B cell (primary cell): ENCODE results near the gene XPA. TPM values are rescaled to one million over a fixed set of nuclear protein-coding genes. Genes with fewer than 3 reads are reported as not detected.

Source experiments
- ATAC-seq: fragments of 200-7000 bp; cut with Tn5 transposase; one replicate; pipeline ENCODE4 v1.10.0; 2021; ENCODE audit warnings: low read depth, mild to moderate bottlenecking, moderate number of reproducible peaks, moderate library complexity
- CTCF ChIA-PET: fragments of 350-600 bp; sonication (Branson Sonifier 250); formaldehyde crosslinking; loops from one replicate; lab custom pipeline; 2021; ENCODE audit warnings: antibody characterized with exemption, inconsistent platforms; lab: Charles Lee
- POLR2A ChIA-PET: fragments of 350-600 bp; sonication (Branson Sonifier 250); formaldehyde crosslinking; loops from one replicate; lab custom pipeline; 2021; ENCODE audit warnings: antibody characterized with exemption; lab: Charles Lee
- DNase-seq: peaks from one replicate; pipeline ENCODE4 v3.0.0; 2013
- H2AFZ ChIP-seq: 2 replicates; pipeline ENCODE4 v1.6.1; 2012; ENCODE audit warnings: mild to moderate bottlenecking, low read depth, low read length; ENCODE audit not compliant: insufficient read depth, poor library complexity, severe bottlenecking
- H3K27ac ChIP-seq, 2 donors: 1 replicate in 1 of 2; 2 replicates in 1 of 2; pipeline ENCODE4 v1.5.1; 2012 to 2013; ENCODE audit warnings: low read length in 2 of 2, mild to moderate bottlenecking in 2 of 2, moderate library complexity in 1 of 2
- H3K27me3 ChIP-seq, 4 experiments: fragments of 200-600 bp in 1 of 4; sonication (generic) in 1 of 4; replicated peaks in 1 of 4; 1 replicate in 2 of 4; 2 replicates in 2 of 4; pipeline versions ENCODE4 v1.6.1 to v1.7.0; 2013 to 2016; ENCODE audit warnings: low read length in 3 of 4, mild to moderate bottlenecking in 2 of 4, mixed read lengths in 1 of 4, moderate library complexity in 1 of 4; ENCODE audit not compliant: insufficient read depth in 4 of 4, control insufficient read depth in 3 of 4; ENCODE audit errors: control extremely low read depth in 1 of 4
- H3K36me3 ChIP-seq, 2 experiments: replicated peaks in 1 of 2; 1 replicate in 1 of 2; 2 replicates in 1 of 2; pipeline versions ENCODE4 v1.6.1 to v1.7.1; 2013; ENCODE audit warnings: low read length in 1 of 2; ENCODE audit not compliant: insufficient read depth in 2 of 2, control insufficient read depth in 1 of 2; ENCODE audit errors: control extremely low read depth in 1 of 2, extremely low read depth in 1 of 2
- H3K4me1 ChIP-seq, 2 donors: fragments of 200-600 bp in 1 of 2; sonication (generic) in 1 of 2; 1 replicate in 1 of 2; 2 replicates in 1 of 2; pipeline versions ENCODE4 v1.5.1 to v1.6.1; 2013 to 2017; ENCODE audit warnings: low read length in 2 of 2; ENCODE audit not compliant: control insufficient read depth in 2 of 2, insufficient read depth in 2 of 2
- H3K4me2 ChIP-seq: replicated peaks from 2 replicates; pipeline ENCODE3; 2012; ENCODE audit warnings: mild to moderate bottlenecking, low read depth, low read length; ENCODE audit not compliant: poor library complexity, severe bottlenecking
- H3K4me3 ChIP-seq, 5 experiments: fragments of 200-600 bp in 1 of 5; sonication (generic) in 1 of 5; 1 replicate in 3 of 5; 2 replicates in 2 of 5; pipeline versions ENCODE4 v1.5.1 to v1.7.0; 2011 to 2016; ENCODE audit warnings: low read length in 4 of 5, mild to moderate bottlenecking in 4 of 5, low read depth in 2 of 5, control low read depth in 1 of 5, moderate library complexity in 1 of 5; ENCODE audit not compliant: insufficient read depth in 1 of 5; ENCODE audit errors: control extremely low read depth in 1 of 5, extremely low read depth in 1 of 5
- H3K79me2 ChIP-seq: fragments of 200-600 bp; sonication (generic); one replicate; pipeline ENCODE4 v1.6.0; 2016; ENCODE audit warnings: low read length; ENCODE audit not compliant: control insufficient read depth, insufficient read depth
- H3K9ac ChIP-seq: fragments of 200-600 bp; sonication (generic); 2 replicates; pipeline ENCODE4 v1.6.1; 2017; ENCODE audit warnings: mild to moderate bottlenecking, low read length, moderate library complexity
- H3K9me3 ChIP-seq, 3 donors: one replicate each; pipeline versions ENCODE4 v1.6.1 to v1.7.1; 2013; ENCODE audit warnings: low read length in 2 of 3; ENCODE audit not compliant: control insufficient read depth in 2 of 3, insufficient read depth in 1 of 3; ENCODE audit errors: control extremely low read depth in 1 of 3
- H4K20me1 ChIP-seq: 2 replicates; pipeline ENCODE4 v1.6.0; 2012; ENCODE audit warnings: mild to moderate bottlenecking, low read length; ENCODE audit not compliant: insufficient read depth, control insufficient read depth, poor library complexity, severe bottlenecking
- H3K27ac Mint-ChIP-seq: one replicate; pipeline ENCODE4 v1.8.0; 2021; ENCODE audit warnings: mixed read lengths
- H3K27me3 Mint-ChIP-seq: one replicate; pipeline ENCODE4 v1.8.0; 2021; ENCODE audit warnings: mixed read lengths
- H3K4me1 Mint-ChIP-seq: one replicate; pipeline ENCODE4 v1.8.0; 2021; ENCODE audit warnings: mixed read lengths
- H3K4me3 Mint-ChIP-seq: one replicate; pipeline ENCODE4 v1.8.0; 2021; ENCODE audit warnings: mixed read lengths
- H3K9me3 Mint-ChIP-seq: one replicate; pipeline ENCODE4 v1.8.0; 2022; ENCODE audit warnings: mixed read lengths; ENCODE audit not compliant: insufficient read depth
- CTCF ChIP-seq: fragments of 200-600 bp; IDR thresholded peaks from one replicate; pipeline ENCODE4 v1.8.0; 2022; ENCODE audit warnings: antibody characterized with exemption, mild to moderate bottlenecking
- EZH2 ChIP-seq: IDR thresholded peaks from 2 replicates; pipeline ENCODE4 v1.6.1; 2012; ENCODE audit warnings: borderline replicate concordance, low read depth, mild to moderate bottlenecking, moderate library complexity, low read length; ENCODE audit not compliant: insufficient read depth, poor library complexity, severe bottlenecking
- WGBS: methylation state at CpG from one replicate; pipeline ENCODE4 v1.1.5; 2013; ENCODE audit warnings: missing lambda C conversion rate; ENCODE audit not compliant: insufficient coverage; 5-methylcytosine and 5-hydroxymethylcytosine counted together
- intact Hi-C: fragments of 100-400 bp; cut with micrococcal nuclease; formaldehyde crosslinking; loops from one replicate; pipeline ENCODE4 v1.10.0; 2022
- polyA plus RNA-seq: library from polyadenylated mRNA; depleted of rRNA; stranded (reverse); fragments of >200 nt; gene quantifications from 2 replicates; pipeline ENCODE4 v1.2.3, GENCODE V29; 2012
- total RNA-seq, 2 donors: library from RNA; stranded (reverse); fragments of 120-200 nt in 1 of 2; gene quantifications; 1 replicate in 1 of 2; 2 replicates in 1 of 2; pipeline versions ENCODE4 v1.2.3 to v1.2.4, GENCODE V29; 2013 to 2022

Gene XPA
- total and polyA plus RNA-seq, 2 donors (not counting 1 experiment from before 2014, with no cell fraction given): 3.8 to 21.3 TPM

- DNase-seq (no peak), ATAC-seq (no peak)
- Mint-ChIP-seq H3K9me3 (no peaks in the 10 kb centered on the region), H3K4me1 (peaks cover 11% of the 10 kb centered on the region), H3K4me3 (no peak overlapping the region), H3K27ac (no peak overlapping the region), H3K27me3 (no peaks in the 10 kb centered on the region)
- H3K9me3 ChIP-seq: no peaks in the 10 kb centered on the region
- no peaks in the 10 kb centered on the region for H3K79me2 ChIP-seq
- no peak overlapping the region for H3K4me3 ChIP-seq
- H3K9ac ChIP-seq: no peak overlapping the region
- no peak overlapping the region for H3K4me2 ChIP-seq
- no peak overlapping the region for H2AFZ ChIP-seq
- intact Hi-C loops: no loop called here
- H3K27me3 ChIP-seq: no peaks in the 10 kb centered on the region
- no peak for TF ChIP-seq EZH2
- no peak for TF ChIP-seq CTCF
- H4K20me1 ChIP-seq: no peaks in the 10 kb centered on the region
- CTCF ChIA-PET: interaction anchor here (0.6 kb wide), 1 partner anchor 25 kb away, joined by 3 read pairs; no protein-coding TSS in a partner anchor
- H3K36me3 ChIP-seq: peaks cover 4 to 81% of the 10 kb centered on the region in 2 experiments
- WGBS: no CpG with 5 or more reads among the region's 1 CpG
- no peak overlapping the region for H3K27ac ChIP-seq
- no peaks in the 10 kb centered on the region for H3K4me1 ChIP-seq
- POLR2A ChIA-PET: no interaction called here
Measured at GRCh38 chr9:97658707-97659106, 38.4 kb downstream of the XPA start.

- Histone ChIP-seq H3K27ac (no peak overlapping the region), H3K4me3 (no peak overlapping the region), H3K9me3 (no peaks in the 10 kb centered on the region), H3K36me3 (peaks cover 6 to 61% of the 10 kb centered on the region in 2 experiments), H4K20me1 (no peaks in the 10 kb centered on the region), H2AFZ (no peak overlapping the region), H3K4me1 (no peaks in the 10 kb centered on the region), H3K9ac (no peak overlapping the region), H3K4me2 (no peak overlapping the region), H3K27me3 (no peaks in the 10 kb centered on the region), H3K79me2 (no peaks in the 10 kb centered on the region)
- no peak overlapping the region for H3K27ac Mint-ChIP-seq
- WGBS: 92% methylated on average over 2 of the region's 3 CpGs
- CTCF ChIA-PET: no interaction called here
- POLR2A ChIA-PET: no interaction called here
- H3K9me3 Mint-ChIP-seq: no peaks in the 10 kb centered on the region
- H3K4me1 Mint-ChIP-seq: no peaks in the 10 kb centered on the region
- DNase-seq (no peak), ATAC-seq (no peak)
- no peaks in the 10 kb centered on the region for H3K27me3 Mint-ChIP-seq
- H3K4me3 Mint-ChIP-seq: no peak overlapping the region
- TF ChIP-seq CTCF: no peak
- intact Hi-C loops: no loop called here
Measured at GRCh38 chr9:97651646-97652045, 45.5 kb downstream of the XPA start.
